GM18951 (cell line): Measurements from ENCODE around the gene ATG16L2.

Experiments
- POLR2A ChIP-seq: IDR thresholded peaks from 4 replicates; pipeline ENCODE4 v1.6.1; 2011; ENCODE audit warnings: mild to moderate bottlenecking; ENCODE audit not compliant: insufficient read length, insufficient read depth; ENCODE audit errors: extremely low read depth
- in situ Hi-C: fragments of 300-500 bp; cut with MboI; formaldehyde crosslinking; loops from one replicate; pipeline ENCODE4 v1.12.0; 2022; ENCODE audit warnings: low sequenced_read_pairs, mixed read lengths, inconsistent platforms; ENCODE audit not compliant: unreplicated experiment

Gene ATG16L2

GRCh38 chr11:72828692-72829101 is 14.5 kb downstream of the ATG16L2 start:
- no peak for TF ChIP-seq POLR2A
- in situ Hi-C loops, result no loop called here

DNA sequence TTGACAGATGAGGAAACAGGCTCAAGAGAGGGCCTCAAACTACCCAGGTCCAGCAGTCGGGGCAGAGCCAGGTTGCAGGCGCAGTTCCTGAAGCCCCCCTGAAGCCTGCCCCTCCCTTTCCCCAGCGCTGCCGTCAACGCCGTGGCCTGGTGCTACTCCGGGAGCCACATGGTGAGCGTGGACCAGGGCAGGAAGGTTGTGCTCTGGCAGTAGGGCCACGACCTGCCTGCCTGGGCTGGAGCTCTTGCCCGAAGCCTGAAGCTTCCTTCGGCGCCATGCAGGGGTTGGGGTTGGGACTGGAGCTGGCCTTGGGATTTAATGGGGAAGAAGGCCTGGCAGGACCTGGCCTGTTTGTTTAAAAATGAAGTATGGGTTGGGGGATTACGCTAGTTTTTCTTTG is 15.0 kb downstream of the ATG16L2 start:
- in situ Hi-C loops, result no loop called here
- peak; percentile 6 for TF ChIP-seq POLR2A

GRCh38 chr11:72829884-72830533 is 15.8 kb downstream of the ATG16L2 start:
- in situ Hi-C loops, result loop anchor here (10.0 kb wide), 1 partner anchor 345 kb away; no protein-coding TSS in a partner anchor
- TF ChIP-seq POLR2A, result no peak

GRCh38 chr11:72831521-72832300 is 17.5 kb downstream of the ATG16L2 start:
- in situ Hi-C loops, result loop anchor here (10.0 kb wide), 1 partner anchor 343 kb away; no protein-coding TSS in a partner anchor
- peak; percentile 29 for TF ChIP-seq POLR2A

- peak; percentile 19 for TF ChIP-seq POLR2A
- in situ Hi-C loops, result loop anchor here (10.0 kb wide), 1 partner anchor 342 kb away; no protein-coding TSS in a partner anchor
Measured at GRCh38 chr11:72832301-72833082, 18.3 kb downstream of the ATG16L2 start.

DNA sequence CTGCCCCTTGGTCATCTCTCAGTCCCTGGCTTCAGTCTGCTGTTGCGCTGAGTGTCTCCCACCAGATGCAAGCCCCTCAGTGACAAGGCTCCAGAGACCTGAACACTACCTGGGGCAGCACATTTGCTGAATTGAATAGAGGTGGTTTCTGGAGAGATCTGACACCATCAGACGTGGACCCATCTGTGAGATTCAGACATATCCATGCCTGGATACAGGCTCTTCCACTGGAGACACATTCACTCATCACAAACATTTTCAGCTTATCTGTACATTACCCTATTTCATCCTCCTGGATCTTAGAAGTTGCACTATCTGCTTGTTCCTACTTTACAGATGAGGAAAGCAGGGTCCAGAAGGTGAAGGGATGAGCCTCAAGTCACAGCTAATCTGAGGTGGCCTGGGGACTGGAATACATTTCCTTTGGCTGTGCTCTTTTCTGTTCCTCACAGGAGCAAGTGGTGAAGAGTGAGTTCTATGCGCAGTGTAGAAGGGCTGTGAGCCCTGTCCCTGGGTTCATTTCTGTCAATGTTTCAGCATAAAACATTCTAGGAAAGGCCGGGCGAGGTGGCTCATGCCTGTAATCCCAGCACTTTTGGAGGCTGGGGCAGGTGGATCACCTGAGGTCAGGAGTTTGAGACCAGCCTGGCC is 19.0 kb downstream of the ATG16L2 start:
- TF ChIP-seq POLR2A, result peak; percentile 11
- in situ Hi-C loops, result loop anchor here (10.0 kb wide), 1 partner anchor 342 kb away; no protein-coding TSS in a partner anchor

- in situ Hi-C loops, result loop anchor here (10.0 kb wide), 1 partner anchor 341 kb away; no protein-coding TSS in a partner anchor
- no peak for TF ChIP-seq POLR2A
Measured at GRCh38 chr11:72833811-72834493, 19.7 kb downstream of the ATG16L2 start.

GRCh38 chr11:72834905-72835304 is 20.7 kb downstream of the ATG16L2 start:
- in situ Hi-C loops, result loop anchor here (10.0 kb wide), 1 partner anchor 340 kb away; no protein-coding TSS in a partner anchor
- TF ChIP-seq POLR2A, result peak; percentile 15

DNA sequence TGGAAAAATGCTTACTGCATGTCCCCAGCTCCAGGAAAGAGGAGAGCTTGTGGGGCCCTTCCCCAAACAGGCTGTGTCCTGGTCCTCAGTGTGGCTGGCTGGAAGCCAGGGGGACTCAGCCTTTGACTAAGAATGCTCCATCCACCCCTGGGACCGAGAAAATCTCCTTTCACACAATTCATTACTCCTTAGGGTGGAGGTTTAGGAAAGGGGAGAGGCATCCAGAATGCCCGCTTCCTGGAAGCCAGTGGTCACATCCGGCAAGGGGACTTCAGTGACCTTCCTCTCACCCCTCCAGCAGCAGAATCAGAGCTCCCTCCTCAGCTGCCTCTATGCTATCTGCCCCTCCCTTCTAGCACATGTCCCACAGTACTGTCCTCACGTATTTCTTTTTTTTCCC is 21.9 kb downstream of the ATG16L2 start:
- in situ Hi-C loops, result loop anchor here (10.0 kb wide), 1 partner anchor 339 kb away; no protein-coding TSS in a partner anchor

DNA sequence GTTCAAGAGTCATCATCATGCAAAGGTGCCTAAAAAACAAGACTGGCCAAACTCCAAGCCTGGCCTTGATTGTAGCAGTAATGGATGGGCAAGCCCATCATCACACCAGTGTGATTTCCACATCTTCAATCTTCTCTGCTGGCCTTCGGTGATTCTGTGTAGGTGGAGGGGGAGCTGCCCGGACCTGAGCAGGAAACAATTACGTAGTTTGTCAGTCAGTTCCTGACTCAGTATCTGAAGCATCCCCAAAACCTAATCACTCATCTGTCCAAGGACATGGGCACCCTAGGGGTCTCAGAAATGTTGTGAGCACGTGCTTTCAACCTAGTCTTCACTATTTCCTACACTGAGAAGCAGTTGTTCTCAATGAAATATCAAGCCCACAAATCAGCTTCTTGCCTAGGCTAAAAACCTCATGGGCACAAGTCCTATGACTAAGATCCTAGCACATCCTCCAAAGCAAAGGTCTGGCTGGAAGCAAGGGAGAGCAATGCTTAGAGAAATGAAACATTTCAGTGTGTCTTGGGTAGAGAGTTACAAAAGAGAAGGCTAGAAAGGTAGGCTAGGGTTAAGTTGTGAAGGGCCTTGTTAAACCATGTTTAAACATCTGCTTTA is 24.6 kb downstream of the ATG16L2 start:
- in situ Hi-C loops, result loop anchor here (10.0 kb wide), 1 partner anchor 336 kb away; no protein-coding TSS in a partner anchor
- no peak for TF ChIP-seq POLR2A

More for the DNA sequence above, 21.9 kb downstream of the ATG16L2 start:
- TF ChIP-seq POLR2A, result no peak

GRCh38 chr11:72840780-72841179 is 26.6 kb downstream of the ATG16L2 start:
- in situ Hi-C loops, result no loop called here
- no peak for TF ChIP-seq POLR2A

DNA sequence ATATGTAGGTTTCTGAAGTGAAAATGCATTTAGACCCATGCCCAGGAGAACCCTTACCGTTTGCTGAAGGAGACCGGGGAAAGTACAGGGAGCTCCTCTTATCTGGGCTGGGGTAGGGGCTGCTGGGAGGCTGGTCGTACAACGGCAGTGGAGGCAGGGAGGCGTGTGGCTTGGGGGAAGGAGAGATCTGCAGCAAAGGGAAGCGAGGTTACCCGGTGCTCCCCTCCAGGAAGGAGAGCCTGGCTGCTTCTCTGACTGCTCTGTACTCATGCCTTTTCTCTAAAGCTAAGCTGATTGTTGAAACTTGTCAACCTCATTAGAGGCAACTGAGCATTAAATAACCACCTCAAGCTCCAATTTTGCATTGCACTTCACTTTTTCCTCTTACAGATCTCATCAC is 27.2 kb downstream of the ATG16L2 start:
- no peak for TF ChIP-seq POLR2A
- in situ Hi-C loops, result no loop called here

GRCh38 chr11:72842126-72842525 is 27.9 kb downstream of the ATG16L2 start:
- no peak for TF ChIP-seq POLR2A
- in situ Hi-C loops, result no loop called here
